22Rv1 (cell line): Measurements from ENCODE around the gene PLXNC1.

Experiments used
- CTCF ChIP-seq: fragments of 450-650 bp; IDR thresholded peaks from 2 replicates; pipeline ENCODE4 v1.5.1; 2017; ENCODE audit warnings: mild to moderate bottlenecking
- ZFX ChIP-seq: fragments of 450-650 bp; IDR thresholded peaks from 2 replicates; pipeline ENCODE4 v1.6.1; 2017; ENCODE audit warnings: antibody characterized with exemption, borderline replicate concordance

GRCh38 chr12:94103986-94104385 is 44.4 kb upstream of the PLXNC1 start:
- no peak for TF ChIP-seq CTCF
- TF ChIP-seq ZFX, result no peak
